Right lobe of liver (tissue), 4 donors: ENCODE data around the gene DIP2C.

Experiments used
- POLR2A ChIP-seq: fragments of 450-650 bp; IDR thresholded peaks from one replicate; pipeline ENCODE4 v1.6.1; 2017; ENCODE audit warnings: antibody characterized with exemption, mild to moderate bottlenecking
- TF ChIP-seq, protein P1 (sequence below), 4 donors: fragments of 200-600 bp in 3 of 4; fragments of 450-650 bp in 1 of 4; IDR thresholded peaks; one replicate each; pipeline versions ENCODE4 v1.5.1 to v1.8.0; 2016 to 2022; ENCODE audit warnings: antibody characterized with exemption in 4 of 4, mild to moderate bottlenecking in 2 of 4
- donor health status: DM: no; HTN: no; CAD: no.
- donor health status: DM: no; HTN: no; CAD: no.
- donor health status: DM: no; HTN: yes; CAD: no.

DNA sequence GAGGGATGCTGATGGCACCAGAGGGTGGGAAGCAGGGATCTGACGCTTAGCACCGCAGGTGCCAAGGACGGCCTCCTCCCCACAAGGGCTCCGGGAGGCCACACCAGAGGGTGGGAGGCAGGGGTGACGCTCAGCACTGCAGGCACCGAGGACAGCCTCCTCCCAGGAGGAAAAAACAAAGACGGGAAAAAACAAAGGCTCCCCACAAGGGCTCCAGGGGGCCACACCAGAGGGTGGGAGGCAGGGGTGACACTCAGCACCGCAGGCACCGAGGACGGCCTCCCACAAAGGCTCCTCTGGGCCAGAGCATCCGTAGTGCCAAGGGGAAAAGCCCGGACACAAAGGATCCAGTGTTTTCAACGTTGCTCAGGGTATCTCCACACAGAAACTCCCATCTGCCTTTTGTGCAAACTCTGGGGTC, 25.6 kb downstream of the DIP2C start:
- TF ChIP-seq, protein P1, sequence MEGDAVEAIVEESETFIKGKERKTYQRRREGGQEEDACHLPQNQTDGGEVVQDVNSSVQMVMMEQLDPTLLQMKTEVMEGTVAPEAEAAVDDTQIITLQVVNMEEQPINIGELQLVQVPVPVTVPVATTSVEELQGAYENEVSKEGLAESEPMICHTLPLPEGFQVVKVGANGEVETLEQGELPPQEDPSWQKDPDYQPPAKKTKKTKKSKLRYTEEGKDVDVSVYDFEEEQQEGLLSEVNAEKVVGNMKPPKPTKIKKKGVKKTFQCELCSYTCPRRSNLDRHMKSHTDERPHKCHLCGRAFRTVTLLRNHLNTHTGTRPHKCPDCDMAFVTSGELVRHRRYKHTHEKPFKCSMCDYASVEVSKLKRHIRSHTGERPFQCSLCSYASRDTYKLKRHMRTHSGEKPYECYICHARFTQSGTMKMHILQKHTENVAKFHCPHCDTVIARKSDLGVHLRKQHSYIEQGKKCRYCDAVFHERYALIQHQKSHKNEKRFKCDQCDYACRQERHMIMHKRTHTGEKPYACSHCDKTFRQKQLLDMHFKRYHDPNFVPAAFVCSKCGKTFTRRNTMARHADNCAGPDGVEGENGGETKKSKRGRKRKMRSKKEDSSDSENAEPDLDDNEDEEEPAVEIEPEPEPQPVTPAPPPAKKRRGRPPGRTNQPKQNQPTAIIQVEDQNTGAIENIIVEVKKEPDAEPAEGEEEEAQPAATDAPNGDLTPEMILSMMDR (IDR thresholded peaks at IDR 0.05), result no peak
- no peak for TF ChIP-seq POLR2A
